NCI-H1092 (cell line): Measurements from ENCODE around the gene UTP25.
"Not testable (repeated sequence)": the region's sequence is repeated elsewhere in the genome, so short reads cannot be mapped to it uniquely, and the experiment has no call there.

Experiments used
- DNase-seq: peaks from one replicate; lab custom pipeline; 2025; lab: John Stamatoyannopoulos, UW

UTP25 gene, protein sequence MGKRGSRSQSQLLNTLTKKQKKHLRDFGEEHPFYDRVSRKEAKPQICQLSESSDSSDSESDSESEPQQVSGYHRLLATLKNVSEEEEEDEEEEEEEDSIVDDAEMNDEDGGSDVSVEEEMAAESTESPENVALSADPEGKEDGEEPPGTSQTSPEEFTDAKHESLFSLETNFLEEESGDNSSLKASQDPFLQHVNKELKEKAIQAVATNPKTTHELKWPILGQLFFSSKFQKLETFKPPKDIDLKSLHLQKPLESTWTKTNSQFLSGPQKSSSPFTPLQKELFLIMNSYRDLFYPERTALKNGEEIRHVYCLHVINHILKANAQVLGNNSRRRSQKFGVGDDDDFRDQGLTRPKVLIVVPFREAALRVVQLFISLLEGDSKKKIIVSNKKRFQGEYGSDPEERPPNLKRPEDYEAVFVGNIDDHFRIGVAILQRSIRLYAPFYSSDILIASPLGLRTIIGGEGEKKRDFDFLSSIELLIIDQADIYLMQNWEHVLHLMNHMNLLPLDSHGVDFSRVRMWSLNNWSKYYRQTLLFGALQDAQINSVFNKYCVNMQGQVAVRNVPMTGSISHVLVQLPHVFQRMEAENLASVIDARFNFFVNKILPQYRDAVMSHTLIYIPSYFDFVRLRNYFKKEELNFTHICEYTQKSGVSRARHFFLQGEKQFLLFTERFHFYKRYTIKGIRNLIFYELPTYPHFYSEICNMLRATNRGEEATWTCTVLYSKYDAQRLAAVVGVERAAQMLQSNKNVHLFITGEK

DNA sequence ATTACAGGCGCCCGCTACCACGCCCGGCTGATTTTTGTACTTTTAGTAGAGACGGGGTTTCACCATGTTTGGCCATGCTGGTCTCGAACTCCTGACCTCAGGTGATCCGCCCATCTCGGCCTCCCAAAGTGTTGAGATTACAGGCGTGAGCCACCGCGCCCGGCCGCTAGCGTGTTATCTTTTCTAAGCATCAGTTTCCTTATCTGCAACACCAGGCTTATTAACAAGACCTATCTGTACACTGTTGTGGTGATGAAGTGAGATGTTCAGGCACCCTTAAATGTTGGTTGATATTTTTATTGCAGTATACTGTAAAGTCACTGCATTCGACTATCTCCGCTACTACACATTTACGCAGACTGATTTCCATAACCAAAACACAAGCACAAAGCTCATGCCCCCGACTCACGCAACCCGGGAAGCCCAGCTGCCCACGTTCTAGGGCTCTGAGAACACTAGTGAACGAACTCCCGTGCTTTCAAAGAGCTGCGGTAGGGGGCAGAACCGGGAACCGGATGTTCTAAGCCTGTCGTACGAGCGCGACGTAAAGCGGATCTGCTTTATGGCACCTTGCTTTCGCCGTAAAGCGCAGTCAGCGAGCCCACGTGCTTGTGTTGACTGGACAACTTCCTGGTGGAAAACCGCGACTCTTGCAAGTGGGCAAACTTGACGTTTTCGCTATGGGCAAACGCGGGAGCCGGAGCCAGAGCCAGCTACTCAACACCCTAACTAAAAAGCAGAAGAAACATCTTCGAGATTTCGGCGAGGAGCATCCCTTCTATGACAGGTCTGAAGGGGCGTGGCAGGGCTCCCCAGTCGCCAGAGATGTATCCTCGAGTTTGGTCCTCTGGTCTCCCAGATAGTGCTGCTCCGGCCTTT lies at the start of gene UTP25:
Gene UTP25 (plus strand): TSS at position 589 of the 879 bp plus-strand sequence. CDS start 92 bp downstream, at position 681.
- peak; percentile 98 for DNase-seq

DNA sequence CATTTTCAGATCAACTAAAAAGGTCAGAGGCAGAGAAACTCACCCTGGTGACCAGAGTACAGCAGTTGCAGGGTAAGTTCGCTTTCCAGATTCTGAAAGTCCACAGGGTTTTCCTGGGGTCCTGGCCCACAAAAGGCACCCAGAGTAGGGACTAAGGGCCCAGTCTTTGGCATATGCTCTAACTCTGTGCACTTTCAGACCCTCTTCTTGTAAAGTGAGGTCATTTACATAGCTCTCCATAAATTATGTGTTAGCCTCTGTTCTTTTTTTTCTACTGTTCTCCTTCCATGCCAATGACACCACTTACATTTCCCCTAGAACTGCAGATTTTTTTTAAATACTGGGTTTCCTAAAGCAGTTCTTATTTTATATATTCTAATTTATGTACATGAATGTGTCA lies 49.7 kb upstream of the UTP25 start:
- no peak for DNase-seq

DNA sequence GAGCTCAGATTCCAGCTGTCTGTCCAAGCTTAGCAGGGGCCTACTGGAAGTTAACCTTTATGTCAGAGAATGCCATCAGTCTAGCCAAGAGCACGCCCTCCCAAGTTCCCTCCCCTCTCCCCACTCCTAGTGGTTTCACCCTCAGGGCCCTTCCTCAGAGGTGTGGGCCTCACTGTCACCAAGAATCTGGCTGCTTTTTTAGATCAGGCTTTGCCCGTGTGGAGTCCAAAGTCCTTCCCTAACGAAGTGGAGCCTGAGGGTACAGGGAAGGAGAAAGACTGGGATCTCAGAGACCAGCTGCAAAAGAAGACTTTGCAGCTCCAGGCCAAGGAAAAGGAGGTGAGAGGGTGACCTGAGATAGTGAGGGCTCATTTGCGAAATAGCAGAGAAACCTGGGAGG lies 47.5 kb upstream of the UTP25 start:
- no peak for DNase-seq

DNA sequence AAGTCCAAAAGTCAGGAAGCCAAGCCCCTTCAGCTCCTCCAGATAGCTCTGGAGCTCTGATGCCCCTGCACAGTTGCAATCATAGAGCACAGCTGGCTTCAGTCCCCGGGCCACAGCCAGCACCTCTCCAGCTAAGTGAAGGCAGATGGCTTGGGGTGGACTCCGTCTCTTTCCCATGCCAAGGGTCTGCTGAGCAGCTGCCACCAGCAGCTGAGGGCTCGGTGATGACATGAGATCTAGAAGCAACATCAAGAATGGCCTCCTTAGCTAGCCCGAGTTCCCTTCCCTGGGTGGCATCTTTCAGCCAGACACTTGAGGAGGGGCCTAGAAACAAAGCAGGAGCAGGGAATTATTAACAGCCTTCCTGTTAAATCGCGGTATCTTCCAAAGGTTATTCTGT lies 44.4 kb upstream of the UTP25 start:
- no peak for DNase-seq

DNA sequence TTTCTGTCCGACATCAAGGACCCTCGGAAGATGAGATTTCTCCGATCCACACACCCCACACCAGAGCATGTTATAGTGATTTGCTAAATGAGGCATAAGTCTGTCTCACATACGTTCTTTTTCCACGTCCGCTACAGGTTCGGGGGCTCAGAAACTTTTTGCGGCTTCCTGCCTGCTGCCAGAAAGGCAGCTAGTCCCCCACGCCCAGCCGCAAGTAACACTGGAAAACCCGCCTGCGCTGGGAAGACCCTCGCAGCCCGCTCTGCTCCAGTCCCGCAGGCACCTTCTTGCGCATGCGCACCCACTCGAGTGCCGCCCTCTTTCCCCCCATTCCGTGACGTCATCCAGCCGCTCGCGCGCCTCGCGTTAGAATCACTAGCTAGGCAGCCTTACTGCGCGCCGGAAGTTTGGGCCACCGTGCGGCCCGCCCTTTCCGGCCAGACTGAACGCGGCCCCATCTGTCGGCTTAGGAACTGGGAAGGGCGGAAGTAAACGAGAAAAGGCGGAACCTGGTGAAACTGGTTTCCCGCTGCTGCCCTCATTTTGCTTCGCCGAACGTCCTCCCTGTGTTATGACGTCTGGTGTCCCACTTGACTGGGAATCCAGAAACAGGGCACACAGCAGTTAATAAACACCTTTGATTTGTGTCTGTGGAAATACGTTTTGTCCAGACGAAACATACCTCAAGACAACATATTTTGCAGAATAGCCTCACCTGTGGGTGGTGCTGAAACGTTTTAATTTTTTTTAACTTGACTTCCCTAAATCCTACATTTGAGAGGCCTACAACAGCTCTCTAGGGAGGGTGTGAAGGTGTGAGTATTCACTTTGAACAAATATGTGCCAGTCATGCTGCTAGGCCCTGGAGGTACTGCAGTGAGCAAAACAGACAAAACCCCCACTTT lies 43.3 kb upstream of the UTP25 start, which contains the start of gene C1orf74:
Gene C1orf74 (minus strand): TSS at position 295 of the 905 bp plus-strand sequence. CDS start 925 bp downstream, outside the sequence.
- peak; percentile 100 for DNase-seq

DNA sequence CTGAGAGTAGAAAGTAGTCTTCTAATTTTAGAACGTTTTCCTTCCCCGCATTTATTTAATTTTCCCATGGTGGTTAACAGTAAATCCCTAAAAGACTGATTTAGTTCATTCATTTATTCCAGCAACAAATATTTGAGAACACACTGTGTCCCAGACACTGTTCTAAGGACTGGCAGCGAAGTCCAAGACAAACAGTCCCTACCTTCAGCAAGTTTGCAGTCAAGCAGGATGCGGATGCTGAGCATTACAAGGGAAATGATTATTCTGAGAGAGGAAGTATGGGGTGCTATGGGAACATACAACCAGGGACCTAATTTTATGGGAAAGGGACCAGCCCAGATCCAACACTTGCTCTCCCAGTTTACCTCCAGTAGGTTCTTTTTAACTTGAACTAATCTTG lies 42.2 kb upstream of the UTP25 start:
- DNase-seq, result no peak

DNA sequence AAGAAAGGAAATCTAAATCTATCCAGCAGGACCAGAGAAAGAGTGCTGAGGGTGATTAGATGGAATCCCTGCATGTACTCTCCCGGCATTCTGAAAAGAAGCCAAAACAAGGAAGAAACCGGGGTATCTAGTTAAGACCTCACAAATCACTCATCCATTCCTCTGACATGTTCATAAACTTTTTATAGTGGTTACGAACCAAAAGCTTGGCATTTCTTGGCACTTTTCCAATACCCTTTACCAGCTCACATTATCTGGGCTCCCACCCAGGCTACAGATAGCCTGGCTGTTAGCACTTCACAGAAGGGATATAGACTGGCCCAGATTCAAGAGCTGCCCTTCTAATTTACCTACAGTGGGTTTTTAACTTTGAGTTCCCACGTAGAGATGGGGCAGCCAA lies 41.6 kb upstream of the UTP25 start:
- no peak for DNase-seq

DNA sequence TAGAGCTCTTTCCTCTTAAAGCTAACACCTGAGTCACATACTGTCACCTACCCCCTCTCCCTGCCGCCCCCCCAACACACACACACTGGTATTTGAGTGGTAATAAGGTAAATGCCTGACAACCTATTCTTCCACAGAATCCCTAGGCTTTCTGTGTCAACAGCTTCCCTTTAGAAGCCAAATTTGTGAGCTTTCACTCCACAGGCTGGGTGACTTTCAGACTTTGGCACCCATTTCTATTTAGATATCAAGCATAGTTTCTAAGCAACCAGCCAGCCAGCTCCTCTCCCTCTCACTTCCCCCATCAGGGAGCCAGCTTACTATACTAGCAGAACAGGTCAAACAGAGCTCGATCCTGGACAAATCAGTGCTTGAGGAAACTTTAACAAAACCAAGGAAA lies 40.2 kb upstream of the UTP25 start:
- DNase-seq, result peak; percentile 50

DNA sequence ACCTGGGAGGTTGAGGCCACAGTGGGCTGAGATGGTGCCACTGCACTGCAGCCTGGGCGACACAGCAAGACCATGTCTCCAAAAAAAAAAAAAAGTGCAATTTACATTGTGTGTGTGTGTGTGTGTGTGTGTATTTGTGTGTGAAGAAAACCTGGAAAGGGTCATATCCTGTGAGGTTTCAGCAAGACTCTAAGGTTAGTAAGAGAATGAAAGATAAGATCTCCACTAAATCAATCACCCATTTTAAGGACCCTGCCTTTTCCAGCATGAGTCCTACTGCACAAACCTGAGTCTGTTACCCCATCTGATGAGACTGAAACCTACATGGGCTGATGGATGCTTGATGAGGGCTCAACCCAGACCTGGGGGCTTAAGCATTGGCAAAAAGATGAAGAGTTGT lies 38.5 kb upstream of the UTP25 start:
- DNase-seq, result no peak

DNA sequence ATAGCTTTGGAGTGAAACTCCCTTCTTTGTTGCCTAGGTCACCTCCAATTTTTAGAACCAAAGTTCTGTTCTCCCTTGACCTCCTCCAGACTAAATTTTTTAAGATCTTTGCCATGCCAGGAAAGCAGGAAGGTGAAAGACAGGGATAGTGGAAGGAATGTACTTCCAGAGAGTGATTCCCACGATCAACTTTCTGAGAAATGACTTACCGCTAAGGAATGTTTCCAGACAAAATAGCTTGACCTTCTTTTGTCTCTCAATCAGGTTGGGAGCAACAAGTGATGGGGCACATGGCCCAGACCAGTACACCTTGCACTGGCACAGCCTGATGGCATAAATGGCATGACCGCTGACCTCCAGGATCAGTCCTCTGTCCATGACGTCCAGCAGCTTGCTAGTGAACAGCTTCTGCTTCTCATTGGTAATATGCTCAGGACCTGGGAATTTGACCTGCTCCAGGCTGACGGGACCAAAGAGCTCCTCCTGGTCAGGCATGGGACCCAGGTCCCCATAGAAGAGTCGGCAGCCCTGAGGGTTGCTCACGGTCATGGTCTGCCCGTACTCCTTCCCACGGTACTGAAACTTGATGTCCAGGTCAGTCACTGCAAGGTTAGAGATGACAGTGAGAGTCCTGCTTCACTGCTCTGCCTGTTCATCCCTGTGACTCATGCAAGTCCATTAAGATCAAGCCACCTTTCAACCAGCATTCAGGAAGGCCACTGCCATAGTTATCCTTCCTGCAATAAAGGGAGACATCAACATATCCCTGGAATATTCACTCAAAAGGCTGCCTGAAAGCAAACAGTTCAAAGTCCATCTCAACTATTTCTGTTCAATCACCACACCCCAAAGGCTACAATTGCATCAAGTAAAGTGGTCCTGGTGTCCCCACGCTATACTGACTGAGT lies 37.2 kb upstream of the UTP25 start:
- DNase-seq, result no peak

DNA sequence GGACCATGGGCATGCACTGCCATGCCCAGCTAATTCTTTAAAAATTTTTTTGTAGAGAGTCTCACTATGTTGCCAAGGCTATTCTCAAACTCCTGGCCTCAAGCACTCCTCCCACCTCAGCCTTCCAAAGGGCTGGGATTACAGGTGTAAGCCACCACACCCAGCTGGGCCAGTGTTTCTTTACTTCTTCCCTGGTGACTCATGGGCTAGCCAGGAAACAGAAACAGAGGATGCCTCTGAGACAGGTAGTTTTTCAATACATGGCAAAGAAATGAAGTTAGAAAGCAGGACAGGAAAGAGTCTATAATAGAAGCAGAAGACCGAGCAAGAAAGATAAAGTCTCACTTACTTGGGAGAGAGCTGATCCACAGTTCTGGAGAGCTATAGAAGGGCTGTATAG lies 35.9 kb upstream of the UTP25 start:
- DNase-seq, result no peak

DNA sequence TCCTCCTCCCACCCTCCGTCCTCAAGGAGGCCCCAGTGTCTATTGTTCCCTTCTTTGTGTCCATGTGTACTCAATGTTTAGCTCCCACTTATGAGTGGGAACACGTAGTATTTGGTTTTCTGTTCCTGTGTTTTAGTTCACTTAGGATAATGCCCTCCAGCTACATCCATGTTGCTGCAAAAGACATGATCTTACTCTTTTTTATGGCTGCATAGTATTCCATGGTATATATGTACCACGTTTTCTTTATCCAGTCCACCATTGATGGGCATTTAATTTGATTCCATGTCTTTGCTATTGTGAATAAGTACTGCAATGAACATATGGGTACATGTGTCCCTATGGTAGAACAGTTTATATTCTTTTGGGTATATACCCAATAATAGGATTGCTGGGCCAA lies 34.1 kb upstream of the UTP25 start:
- not testable (repeated sequence) for DNase-seq

DNA sequence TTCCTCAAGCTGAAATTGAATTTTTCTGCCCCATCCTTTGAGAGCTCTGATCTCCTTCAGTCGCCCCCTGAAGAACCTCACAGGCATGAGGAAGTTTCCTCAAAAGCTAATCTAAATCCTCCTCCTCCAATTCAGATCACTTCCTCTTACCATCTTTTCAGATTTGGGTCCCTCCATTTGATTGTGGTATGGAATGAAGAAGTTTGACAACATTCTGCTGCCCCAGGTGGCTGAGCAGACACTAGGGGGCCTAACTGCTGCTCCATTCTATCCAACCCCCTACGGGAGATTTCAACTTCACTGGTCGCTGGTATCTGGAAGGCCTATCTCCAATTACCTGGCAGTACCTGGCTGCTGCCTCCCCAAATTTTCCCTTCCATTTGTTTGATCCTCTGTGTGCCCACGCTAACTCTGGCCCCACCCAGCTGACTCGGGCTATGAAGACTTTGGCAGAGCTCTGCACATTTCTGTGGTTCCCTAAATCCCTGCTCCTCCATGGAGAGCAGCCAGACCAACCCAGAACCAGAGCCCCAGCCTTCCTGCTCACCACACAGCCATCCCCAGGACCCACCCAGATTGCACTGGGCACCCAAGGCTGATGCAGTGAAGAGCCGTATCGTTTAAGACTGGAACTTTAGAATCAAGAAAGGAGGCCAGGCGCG lies 29.7 kb upstream of the UTP25 start:
- no peak for DNase-seq

DNA sequence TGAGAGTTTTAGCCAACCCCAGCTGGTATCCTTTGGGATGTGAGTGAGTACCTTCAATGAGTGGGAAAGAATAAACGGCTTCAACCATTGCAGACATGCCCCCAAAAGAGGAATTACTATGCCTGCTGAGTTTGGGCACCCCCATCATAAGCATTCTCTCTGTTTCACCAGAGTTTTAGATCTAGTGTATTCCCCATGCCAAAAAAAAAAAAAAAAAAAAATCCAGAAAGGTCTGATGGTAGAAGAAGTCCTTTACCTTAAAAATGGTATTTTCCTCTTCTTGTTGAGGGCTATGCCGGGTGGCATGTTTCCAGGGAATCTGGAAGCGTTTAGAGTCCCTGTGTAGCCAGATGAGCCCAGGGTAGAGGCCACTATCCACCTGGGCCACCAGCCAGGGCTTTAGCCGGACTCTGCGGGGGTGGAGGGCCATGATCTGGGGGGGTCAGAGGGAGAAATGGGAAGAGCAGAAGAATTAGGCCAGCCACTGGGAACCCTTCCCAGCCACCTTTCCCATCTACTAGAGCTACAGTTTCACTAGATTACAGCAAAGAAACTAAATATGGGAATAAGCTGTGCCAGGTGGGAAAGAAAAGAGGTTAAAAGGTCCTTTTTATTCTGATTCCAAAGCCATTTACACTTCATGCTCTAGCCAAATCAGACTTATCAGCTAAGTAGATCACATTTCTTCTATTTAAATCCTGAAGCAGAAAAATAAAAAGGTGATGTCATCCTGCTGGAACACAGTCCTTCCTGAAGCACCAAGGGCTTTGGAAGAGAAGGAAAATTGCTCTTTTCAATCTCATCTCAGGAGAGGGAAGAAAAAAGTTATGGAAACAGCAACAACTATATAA lies 26.6 kb upstream of the UTP25 start:
- DNase-seq, result peak; percentile 58

DNA sequence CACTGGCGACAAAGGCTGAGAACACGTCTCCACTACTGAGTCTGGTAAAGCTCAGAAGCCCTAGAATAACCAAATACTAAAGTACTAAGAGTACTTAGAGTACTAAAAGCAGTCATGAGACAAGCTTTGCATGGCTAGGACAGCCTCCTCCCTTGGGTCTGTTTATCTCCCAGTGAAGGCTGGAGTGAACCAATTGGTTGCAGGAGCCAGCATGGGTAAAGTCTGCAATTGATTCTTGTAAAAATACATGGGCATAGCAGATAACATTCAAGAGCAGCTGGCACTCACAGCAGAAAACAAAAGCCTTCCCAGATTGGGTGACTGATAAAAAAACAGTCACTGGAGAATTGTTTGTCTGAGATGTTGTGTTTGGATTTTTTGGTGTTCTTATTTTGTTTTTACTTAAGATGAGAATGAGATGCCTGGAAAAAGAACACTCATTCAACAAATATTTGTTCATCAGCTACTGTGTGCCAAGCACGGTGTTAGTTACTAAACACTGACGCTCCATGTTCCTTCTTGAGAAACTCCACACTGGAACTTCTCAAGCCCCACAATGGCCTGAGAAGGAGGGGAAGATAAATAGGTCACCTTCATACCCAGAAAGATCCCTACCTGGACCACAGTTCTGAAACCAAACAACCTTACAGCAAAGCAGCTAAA lies 25.5 kb upstream of the UTP25 start:
- no peak for DNase-seq

DNA sequence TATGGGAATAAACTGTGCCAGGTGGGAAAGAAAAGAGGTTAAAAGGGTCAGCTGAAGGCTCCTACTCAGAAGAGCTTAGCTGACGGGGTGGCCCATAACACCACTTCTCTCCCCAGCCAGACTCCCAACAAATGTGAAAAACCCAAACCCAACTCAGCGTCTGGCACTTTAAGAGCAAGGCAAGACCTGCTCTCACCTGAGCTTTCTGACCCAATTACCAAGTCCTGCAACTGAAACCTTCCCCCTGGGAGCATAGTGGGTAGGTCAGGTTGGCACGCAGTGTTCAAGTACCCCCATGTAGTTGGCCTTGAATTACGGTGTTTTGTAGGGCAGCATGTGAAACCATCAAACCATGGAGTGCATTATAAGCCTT lies 25.0 kb upstream of the UTP25 start:
- no peak for DNase-seq

DNA sequence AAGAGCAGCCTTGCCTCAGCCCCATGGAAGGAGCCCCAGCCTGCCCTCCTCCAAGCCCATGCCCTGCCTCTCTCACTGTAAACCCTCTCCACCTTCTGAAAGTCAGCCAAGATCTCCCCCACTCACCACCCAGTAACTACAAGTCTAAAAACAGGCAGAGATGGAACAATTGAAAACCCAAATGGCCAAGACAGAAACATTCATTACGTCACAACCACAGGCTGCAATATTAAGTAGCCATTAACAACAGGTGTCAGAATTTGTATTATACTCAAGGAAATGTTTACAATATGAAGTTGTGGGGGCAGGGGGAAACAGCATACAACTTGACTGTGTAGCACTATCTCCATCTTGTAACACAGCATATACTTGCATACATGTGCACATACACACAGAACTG lies 24.2 kb upstream of the UTP25 start:
- DNase-seq, result no peak

DNA sequence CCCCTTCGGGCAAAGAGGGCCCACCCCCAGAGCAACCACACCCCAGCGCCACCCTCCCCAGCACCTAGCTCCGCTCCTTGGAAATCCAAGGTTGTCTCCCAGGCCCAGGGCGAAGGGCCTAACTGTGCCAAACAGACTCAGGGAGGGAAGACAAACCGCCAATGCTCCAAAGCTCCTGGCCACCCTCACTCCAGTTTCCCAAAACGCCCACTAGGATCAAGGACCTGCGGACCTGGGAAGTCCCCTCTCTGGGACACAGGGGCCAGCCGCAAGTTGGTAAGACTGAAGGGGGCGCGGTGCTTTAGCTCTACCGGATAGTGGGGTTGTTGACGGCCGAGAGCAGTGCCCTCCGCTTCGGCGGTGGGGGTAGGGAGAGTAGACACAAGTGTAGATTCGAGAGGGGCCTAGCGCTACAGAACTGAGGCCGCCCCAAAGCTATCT lies 22.4 kb upstream of the UTP25 start:
- no peak for DNase-seq
